Tibial nerve (tissue), 4 donors: ENCODE measurements around the gene GNAT1. TPM values are rescaled to one million over a fixed set of nuclear protein-coding genes. Genes with fewer than 3 reads are reported as not detected.
A peak's percentile ranks its signal among the peaks of the same experiment; 100 is the strongest.

Experiments
- DNase-seq, 2 donors: peaks; one replicate each; pipeline ENCODE4 v3.0.0-alpha.2; 2019; ENCODE audit warnings: low spot score in 2 of 2
- H3K27ac ChIP-seq, 4 donors: fragments of 200-600 bp; sonication (generic) in 3 of 4; one replicate each; pipeline ENCODE4 v1.5.1; 2017 to 2019; ENCODE audit warnings: mild to moderate bottlenecking in 1 of 4
- H3K27me3 ChIP-seq, 2 donors: fragments of 200-600 bp; sonication (generic) in 1 of 2; one replicate each; pipeline versions ENCODE4 v1.5.1 to v1.6.0; 2017 to 2019
- H3K36me3 ChIP-seq, 3 donors: fragments of 200-600 bp; sonication (generic); one replicate each; pipeline ENCODE4 v1.5.1; 2018 to 2019
- H3K4me1 ChIP-seq, 4 donors: fragments of 200-600 bp; sonication (generic) in 3 of 4; one replicate each; pipeline ENCODE4 v1.5.1; 2017 to 2019
- H3K4me3 ChIP-seq, 4 donors: fragments of 200-600 bp; sonication (generic) in 3 of 4; one replicate each; pipeline ENCODE4 v1.5.1; 2017 to 2019; ENCODE audit warnings: mild to moderate bottlenecking in 1 of 4, moderate library complexity in 1 of 4
- H3K9me3 ChIP-seq, 4 donors: fragments of 200-600 bp; sonication (generic) in 3 of 4; one replicate each; pipeline ENCODE4 v1.5.1; 2017 to 2019
- CTCF ChIP-seq, 5 experiments: fragments of 200-600 bp in 3 of 5; fragments of 450-650 bp in 2 of 5; sonication (generic) in 3 of 5; IDR thresholded peaks; one replicate each; pipeline ENCODE4 v1.5.1; 2016 to 2019; ENCODE audit warnings: antibody characterized with exemption in 5 of 5, mild to moderate bottlenecking in 3 of 5, moderate library complexity in 2 of 5
- EP300 ChIP-seq, 2 donors: sonication (generic); formaldehyde crosslinking; IDR thresholded peaks; one replicate each; pipeline ENCODE4 v1.6.1; 2017; ENCODE audit warnings: antibody characterized with exemption in 2 of 2, mild to moderate bottlenecking in 1 of 2
- POLR2A ChIP-seq, 2 donors: fragments of 450-650 bp; IDR thresholded peaks; one replicate each; pipeline ENCODE4 v1.6.1; 2017; ENCODE audit warnings: antibody characterized with exemption in 2 of 2, mild to moderate bottlenecking in 2 of 2, moderate library complexity in 2 of 2
- WGBS, 2 donors: methylation state at CpG; one replicate each; pipeline ENCODE4 v1.1.5; 2018; 5-methylcytosine and 5-hydroxymethylcytosine counted together
- total RNA-seq, 4 donors: library from RNA; depleted of rRNA; stranded (reverse); fragments of >200 nt; gene quantifications; one replicate each; pipeline ENCODE4 v1.1.0, GENCODE V29; 2016

GNAT1 gene
- total RNA-seq, 4 donors from 2014 or later: not detected

GRCh38 chr3:50177346-50177745 lies 14.1 kb upstream of the GNAT1 start:
- WGBS, 2 donors: 11 to 34% methylated on average over 2 of the region's 2 CpGs
- TF ChIP-seq CTCF (IDR thresholded peaks at IDR 0.05) (no peak), EP300 (IDR thresholded peaks at IDR 0.05) (no peak), POLR2A (IDR thresholded peaks at IDR 0.05) (no peak)
- Histone ChIP-seq H3K36me3 (no peaks in the 10 kb centered on the region), H3K9me3 (no peaks in the 10 kb centered on the region), H3K27ac (no peak overlapping the region), H3K4me1 (peaks cover 0 to 11% (median 3%) of the 10 kb centered on the region in 4 donors), H3K27me3 (no peaks in the 10 kb centered on the region), H3K4me3 (no peak overlapping the region)
- DNase-seq: peak; percentile 32 to 41

- TF ChIP-seq POLR2A (IDR thresholded peaks at IDR 0.05) (no peak), CTCF (IDR thresholded peaks at IDR 0.05) (no peak), EP300 (IDR thresholded peaks at IDR 0.05) (no peak)
- WGBS, 2 donors: 59 to 91% methylated on average over 2 of the region's 2 CpGs
Measured at GRCh38 chr3:50179710-50180109, 11.7 kb upstream of the GNAT1 start.

GRCh38 chr3:50181985-50182384 lies 9.4 kb upstream of the GNAT1 start:
- H3K27ac ChIP-seq: no peak overlapping the region
- peaks cover 0 to 7% (median 2%) of the 10 kb centered on the region in 4 donors for H3K4me1 ChIP-seq
- no peak overlapping the region for H3K4me3 ChIP-seq
- DNase-seq: no peak
- 93 to 96% methylated on average over 5 of the region's 5 CpGs for WGBS, 2 donors
- no peak for TF ChIP-seq EP300 (IDR thresholded peaks at IDR 0.05)
- no peak for TF ChIP-seq POLR2A (IDR thresholded peaks at IDR 0.05)
- no peak for TF ChIP-seq CTCF (IDR thresholded peaks at IDR 0.05)
- no peaks in the 10 kb centered on the region for H3K36me3 ChIP-seq
- H3K9me3 ChIP-seq: no peaks in the 10 kb centered on the region
- no peaks in the 10 kb centered on the region for H3K27me3 ChIP-seq

More at GRCh38 chr3:50179710-50180109, 11.7 kb upstream of the GNAT1 start:
- H3K27ac ChIP-seq: no peak overlapping the region
- no peaks in the 10 kb centered on the region for H3K9me3 ChIP-seq
- no peak for DNase-seq
- H3K27me3 ChIP-seq: no peaks in the 10 kb centered on the region
- H3K4me1 ChIP-seq: peaks cover 0 to 9% (median 3%) of the 10 kb centered on the region in 4 donors
- H3K4me3 ChIP-seq: no peak overlapping the region
- no peaks in the 10 kb centered on the region for H3K36me3 ChIP-seq

- TF ChIP-seq POLR2A (IDR thresholded peaks at IDR 0.05): no peak
- no peak for TF ChIP-seq CTCF (IDR thresholded peaks at IDR 0.05)
- no peak for TF ChIP-seq EP300 (IDR thresholded peaks at IDR 0.05)
- H3K36me3 ChIP-seq: no peaks in the 10 kb centered on the region
- 77 to 87% methylated on average over 19 to 26 of the region's 26 CpGs for WGBS, 2 donors
Measured at GRCh38 chr3:50182533-50183099, 8.8 kb upstream of the GNAT1 start.

GRCh38 chr3:50183755-50184154 lies 7.7 kb upstream of the GNAT1 start:
- no peak for DNase-seq
- no peaks in the 10 kb centered on the region for H3K9me3 ChIP-seq
- TF ChIP-seq EP300 (IDR thresholded peaks at IDR 0.05) (no peak), POLR2A (IDR thresholded peaks at IDR 0.05) (no peak), CTCF (IDR thresholded peaks at IDR 0.05) (no peak)
- no peak overlapping the region for H3K4me3 ChIP-seq
- H3K36me3 ChIP-seq: no peaks in the 10 kb centered on the region
- 81 to 90% methylated on average over 6 of the region's 6 CpGs for WGBS, 2 donors
- H3K4me1 ChIP-seq: no peaks in the 10 kb centered on the region
- H3K27ac ChIP-seq: no peak overlapping the region
- H3K27me3 ChIP-seq: no peaks in the 10 kb centered on the region

More at GRCh38 chr3:50182533-50183099, 8.8 kb upstream of the GNAT1 start:
- no peak for DNase-seq
- Histone ChIP-seq H3K4me3 (no peak overlapping the region), H3K9me3 (no peaks in the 10 kb centered on the region), H3K27me3 (no peaks in the 10 kb centered on the region), H3K4me1 (peaks cover 0 to under 1% (median 0%) of the 10 kb centered on the region in 4 donors), H3K27ac (no peak overlapping the region)
